IMR-90 (cell line): Measurements from ENCODE around the gene WDR3.

ENCODE experiments used
- CEBPB ChIP-seq: IDR thresholded peaks from 2 replicates; pipeline ENCODE4 v1.6.1; 2012; ENCODE audit warnings: low read depth, low read length, improper control_type of control experiment
- CHD1 ChIP-seq: IDR thresholded peaks from 2 replicates; pipeline ENCODE4 v1.6.1; 2012; ENCODE audit warnings: low read depth, low read length, improper control_type of control experiment
- POLR2A ChIP-seq: IDR thresholded peaks from 2 replicates; pipeline ENCODE4 v1.6.1; 2012; ENCODE audit warnings: mild to moderate bottlenecking, low read depth, low read length
- RAD21 ChIP-seq: IDR thresholded peaks from 2 replicates; pipeline ENCODE4 v1.6.1; 2012; ENCODE audit warnings: low read length, improper control_type of control experiment
- RFX5 ChIP-seq: IDR thresholded peaks from 2 replicates; pipeline ENCODE4 v1.8.0; 2012; ENCODE audit warnings: low read depth, mild to moderate bottlenecking, low read length, moderate library complexity
- TF ChIP-seq, protein P1 (sequence below): conservative IDR thresholded peaks from 2 replicates; pipeline ENCODE4 v1.5.1; 2012; ENCODE audit warnings: mild to moderate bottlenecking, low read depth, low read length, improper control_type of control experiment

DNA sequence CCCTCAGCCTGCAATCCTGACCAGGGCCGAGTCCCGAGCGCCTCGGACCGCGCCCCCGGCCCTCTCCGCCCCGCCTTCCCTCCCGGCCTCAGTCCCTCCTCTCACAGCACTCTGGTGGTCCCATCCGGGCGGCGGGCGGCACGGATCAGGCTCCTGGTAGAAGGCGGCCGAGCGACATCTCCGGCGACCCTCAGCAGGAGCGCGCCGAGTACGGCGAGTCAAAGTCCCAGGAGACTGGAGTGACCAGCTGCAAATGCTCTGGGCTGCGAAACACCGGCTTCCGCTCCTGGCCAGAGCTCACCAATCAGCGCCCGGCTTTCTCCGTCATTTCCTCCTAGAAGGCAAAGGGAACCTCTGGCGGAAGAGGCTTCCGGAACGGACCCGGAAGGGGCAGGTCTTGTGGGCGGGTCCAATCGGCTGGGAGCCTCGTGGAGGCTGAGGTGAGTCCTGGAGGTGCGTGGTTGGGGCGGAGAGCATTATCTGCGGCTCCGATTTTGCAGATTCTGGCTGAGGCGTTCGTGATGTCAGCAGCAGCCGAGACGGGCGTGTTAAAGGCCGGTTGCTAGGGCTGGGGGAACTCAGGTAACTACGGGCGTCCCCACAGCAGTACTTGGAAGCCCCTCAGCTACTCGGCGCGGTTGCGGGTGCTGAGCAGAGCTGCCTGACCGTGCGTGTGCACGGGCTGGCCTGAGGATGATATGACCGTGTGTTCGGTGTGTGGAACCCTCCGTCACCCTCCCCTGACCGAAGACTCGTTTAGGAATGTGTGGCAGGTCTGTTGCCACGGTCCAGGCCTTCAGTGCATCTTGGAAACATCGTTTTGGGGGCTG, at the start of gene WDR3, which contains the start of gene GDAP2:
- TF ChIP-seq POLR2A (0 out of 2 replicates have a peak, but pooled peaks have one; percentile 49), RFX5 (no peak), CHD1 (no peak), RAD21 (no peak), CEBPB (no peak)
- TF ChIP-seq, protein P1, sequence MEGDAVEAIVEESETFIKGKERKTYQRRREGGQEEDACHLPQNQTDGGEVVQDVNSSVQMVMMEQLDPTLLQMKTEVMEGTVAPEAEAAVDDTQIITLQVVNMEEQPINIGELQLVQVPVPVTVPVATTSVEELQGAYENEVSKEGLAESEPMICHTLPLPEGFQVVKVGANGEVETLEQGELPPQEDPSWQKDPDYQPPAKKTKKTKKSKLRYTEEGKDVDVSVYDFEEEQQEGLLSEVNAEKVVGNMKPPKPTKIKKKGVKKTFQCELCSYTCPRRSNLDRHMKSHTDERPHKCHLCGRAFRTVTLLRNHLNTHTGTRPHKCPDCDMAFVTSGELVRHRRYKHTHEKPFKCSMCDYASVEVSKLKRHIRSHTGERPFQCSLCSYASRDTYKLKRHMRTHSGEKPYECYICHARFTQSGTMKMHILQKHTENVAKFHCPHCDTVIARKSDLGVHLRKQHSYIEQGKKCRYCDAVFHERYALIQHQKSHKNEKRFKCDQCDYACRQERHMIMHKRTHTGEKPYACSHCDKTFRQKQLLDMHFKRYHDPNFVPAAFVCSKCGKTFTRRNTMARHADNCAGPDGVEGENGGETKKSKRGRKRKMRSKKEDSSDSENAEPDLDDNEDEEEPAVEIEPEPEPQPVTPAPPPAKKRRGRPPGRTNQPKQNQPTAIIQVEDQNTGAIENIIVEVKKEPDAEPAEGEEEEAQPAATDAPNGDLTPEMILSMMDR, result no peak
